GM10248 (cell line): Measurements from ENCODE around the gene PGA3.
A peak's percentile ranks its signal among the peaks of the same experiment; 100 is the strongest.
"Not testable (repeated sequence)": the region's sequence is repeated elsewhere in the genome, so short reads cannot be mapped to it uniquely, and the experiment has no call there.

Experiments used
- CTCF ChIA-PET: fragments of 300-600 bp; sonication (Branson Sonifier 250); formaldehyde crosslinking; extraction: SDS; loops from one replicate; lab custom pipeline; 2021; ENCODE audit warnings: antibody characterized with exemption; lab: Yijun Ruan, JAX
- POLR2A ChIA-PET: fragments of 350-650 bp; sonication (Branson Sonifier 250); formaldehyde crosslinking; extraction: SDS; loops from one replicate; lab custom pipeline; 2020; ENCODE audit warnings: antibody characterized with exemption; lab: Yijun Ruan, JAX
- DNase-seq: peaks from one replicate; pipeline ENCODE4 v3.0.0; 2012; ENCODE audit errors: extremely low spot score
- CTCF ChIP-seq: IDR thresholded peaks from 2 replicates; pipeline ENCODE4 v1.5.1; 2012; ENCODE audit warnings: mild to moderate bottlenecking, low read depth; ENCODE audit errors: extremely low read depth, missing control alignments, control extremely low read depth

The PGA3 gene

GRCh38 chr11:61232548-61233145, 29.3 kb downstream of the PGA3 start:
- POLR2A ChIA-PET, CTCF ChIA-PET, DNase-seq: not testable (repeated sequence)

GRCh38 chr11:61237130-61237529, 33.8 kb downstream of the PGA3 start:
- CTCF ChIA-PET: not testable (repeated sequence)

GRCh38 chr11:61240288-61240687, 37.0 kb downstream of the PGA3 start:
- CTCF ChIA-PET, POLR2A ChIA-PET, DNase-seq: not testable (repeated sequence)

More at GRCh38 chr11:61237130-61237529, 33.8 kb downstream of the PGA3 start:
- POLR2A ChIA-PET, DNase-seq: not testable (repeated sequence)

GRCh38 chr11:61240875-61241274, 37.6 kb downstream of the PGA3 start, which contains the start of gene PGA5:
Gene PGA5 (plus strand): TSS chr11:61241175. CDS start chr11:61241227, 52 bp downstream.
- DNase-seq, CTCF ChIA-PET, POLR2A ChIA-PET: not testable (repeated sequence)

GRCh38 chr11:61241526-61241925, 38.2 kb downstream of the PGA3 start:
- DNase-seq, POLR2A ChIA-PET, CTCF ChIA-PET: not testable (repeated sequence)

GRCh38 chr11:61245284-61245964, 42.1 kb downstream of the PGA3 start:
- CTCF ChIA-PET, DNase-seq, POLR2A ChIA-PET: not testable (repeated sequence)

- CTCF ChIA-PET, DNase-seq, POLR2A ChIA-PET: not testable (repeated sequence)
These were observed 44.8 kb downstream of the PGA3 start for GRCh38 chr11:61248071-61248470.

- DNase-seq, POLR2A ChIA-PET, CTCF ChIA-PET: not testable (repeated sequence)
These were observed 45.9 kb downstream of the PGA3 start for GRCh38 chr11:61249201-61249600.

- CTCF ChIA-PET: interaction anchor here (1.8 to 8.2 kb wide), 5 partner anchors 14 to 387 kb away, joined by 4 to 80 read pairs (median 9); partner anchors contain the start of gene VWCE
- DNase-seq: not testable (repeated sequence)
- POLR2A ChIA-PET: interaction anchor here (0.7 kb wide), 1 partner anchor 278 kb away, joined by 5 read pairs; no protein-coding TSS in a partner anchor
These were observed 47.8 kb downstream of the PGA3 start for GRCh38 chr11:61250796-61251765.

GRCh38 chr11:61252332-61252731, 49.0 kb downstream of the PGA3 start:
- DNase-seq, POLR2A ChIA-PET: not testable (repeated sequence)
- CTCF ChIA-PET: interaction anchor here (1.3 to 8.2 kb wide), 8 partner anchors 12 to 386 kb away, joined by 4 to 80 read pairs (median 7); partner anchors contain the start of gene VWCE

- peak; percentile 91 for DNase-seq
- POLR2A ChIA-PET: no interaction called here
- CTCF ChIA-PET: interaction anchor here (0.6 to 8.2 kb wide), 24 partner anchors 10 to 478 kb away, joined by 3 to 80 read pairs (median 4); partner anchors contain the start of genes TMEM216 and VWCE
- TF ChIP-seq CTCF: peak; percentile 98
These were observed 51.2 kb downstream of the PGA3 start for GRCh38 chr11:61254403-61255025.
